GM12801 (cell line): ENCODE measurements around the gene TMED10.

ENCODE experiments used
- CTCF ChIP-seq: IDR thresholded peaks from one replicate; pipeline ENCODE4 v1.5.1; 2011; ENCODE audit warnings: control low read depth; ENCODE audit not compliant: insufficient read length; ENCODE audit errors: extremely low read depth

TMED10 gene

GRCh38 chr14:75156111-75156510 lies 20.3 kb downstream of the TMED10 start:
- no peak for TF ChIP-seq CTCF

GRCh38 chr14:75155169-75155568 lies 21.2 kb downstream of the TMED10 start:
- no peak for TF ChIP-seq CTCF

GRCh38 chr14:75153295-75153694 lies 23.1 kb downstream of the TMED10 start:
- no peak for TF ChIP-seq CTCF

GRCh38 chr14:75151851-75152250 lies 24.6 kb downstream of the TMED10 start:
- TF ChIP-seq CTCF, result no peak

GRCh38 chr14:75150150-75150549 lies 26.3 kb downstream of the TMED10 start:
- no peak for TF ChIP-seq CTCF

- no peak for TF ChIP-seq CTCF
Observed at GRCh38 chr14:75147423-75148071, 28.9 kb downstream of the TMED10 start.

GRCh38 chr14:75144944-75145343 lies 31.5 kb downstream of the TMED10 start:
- TF ChIP-seq CTCF, result no peak
